Measurements from ENCODE around the gene RPL13A. TPM values are rescaled to one million over a fixed set of nuclear protein-coding genes. Genes with fewer than 3 reads are reported as not detected.
"Not testable (repeated sequence)": the region's sequence is repeated elsewhere in the genome, so short reads cannot be mapped to it uniquely, and the experiment has no call there.

RPL13A gene
- total RNA-seq, 1 donor from 2014 or later = 1,820 TPM

DNA sequence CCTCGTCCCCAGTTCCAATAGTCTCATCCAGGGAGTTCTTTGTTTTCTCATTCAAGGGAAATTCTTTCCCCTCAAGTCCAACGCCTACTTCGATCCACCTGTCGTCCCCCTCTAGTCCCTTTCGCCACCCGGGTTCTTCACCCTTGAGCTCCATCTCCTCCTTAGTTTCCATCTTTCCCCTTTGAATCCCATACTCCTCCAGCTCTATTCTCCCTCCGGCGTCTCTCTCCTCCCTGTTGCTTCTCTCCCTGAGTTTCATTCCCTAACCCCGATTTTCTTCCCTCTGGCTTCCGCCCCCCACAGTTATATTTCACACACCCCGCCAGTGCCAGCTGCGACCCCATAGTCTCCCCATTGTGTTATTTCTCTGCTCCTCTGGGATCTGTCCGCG is 45.5 kb upstream of the RPL13A start:
- Histone ChIP-seq H3K27ac (no peak overlapping the region), H3K36me3 (peaks cover 9% of the 10 kb centered on the region), H3K4me3 (no peak overlapping the region), H3K4me1 (peaks cover 7% of the 10 kb centered on the region), H3K27me3 (ENCODE audit: low read depth) (peaks cover 45% of the 10 kb centered on the region), H3K9me3 (no peaks in the 10 kb centered on the region)
- ATAC-seq = no peak
- intact Hi-C loops (cut with DNase I) = loop anchor here (10.0 kb wide), 1 partner anchor 47 kb away; no protein-coding TSS in a partner anchor
- TF ChIP-seq, protein P1, sequence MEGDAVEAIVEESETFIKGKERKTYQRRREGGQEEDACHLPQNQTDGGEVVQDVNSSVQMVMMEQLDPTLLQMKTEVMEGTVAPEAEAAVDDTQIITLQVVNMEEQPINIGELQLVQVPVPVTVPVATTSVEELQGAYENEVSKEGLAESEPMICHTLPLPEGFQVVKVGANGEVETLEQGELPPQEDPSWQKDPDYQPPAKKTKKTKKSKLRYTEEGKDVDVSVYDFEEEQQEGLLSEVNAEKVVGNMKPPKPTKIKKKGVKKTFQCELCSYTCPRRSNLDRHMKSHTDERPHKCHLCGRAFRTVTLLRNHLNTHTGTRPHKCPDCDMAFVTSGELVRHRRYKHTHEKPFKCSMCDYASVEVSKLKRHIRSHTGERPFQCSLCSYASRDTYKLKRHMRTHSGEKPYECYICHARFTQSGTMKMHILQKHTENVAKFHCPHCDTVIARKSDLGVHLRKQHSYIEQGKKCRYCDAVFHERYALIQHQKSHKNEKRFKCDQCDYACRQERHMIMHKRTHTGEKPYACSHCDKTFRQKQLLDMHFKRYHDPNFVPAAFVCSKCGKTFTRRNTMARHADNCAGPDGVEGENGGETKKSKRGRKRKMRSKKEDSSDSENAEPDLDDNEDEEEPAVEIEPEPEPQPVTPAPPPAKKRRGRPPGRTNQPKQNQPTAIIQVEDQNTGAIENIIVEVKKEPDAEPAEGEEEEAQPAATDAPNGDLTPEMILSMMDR (IDR thresholded peaks at IDR 0.05) = no peak
- DNase-seq = no peak

- intact Hi-C loops (cut with DNase I) = loop anchor here (10.0 kb wide), 1 partner anchor 48 kb away; no protein-coding TSS in a partner anchor
- H3K36me3 ChIP-seq = peaks cover 13% of the 10 kb centered on the region
- H3K4me1 ChIP-seq = peaks cover 7% of the 10 kb centered on the region
- peaks cover 41% of the 10 kb centered on the region for H3K27me3 ChIP-seq (ENCODE audit: low read depth)
- H3K9me3 ChIP-seq = no peaks in the 10 kb centered on the region
- peak overlapping the region; percentile 86 for H3K4me3 ChIP-seq
- ATAC-seq (no peak), DNase-seq (no peak)
- TF ChIP-seq, protein P1 (IDR thresholded peaks at IDR 0.05) = no peak
- no peak overlapping the region for H3K27ac ChIP-seq
Observed at GRCh38 chr19:49442354-49442753, 45.1 kb upstream of the RPL13A start.

- ATAC-seq (peak; percentile 85 to 87), DNase-seq (peak; percentile 96)
- Histone ChIP-seq H3K27ac (peak overlapping the region; percentile 72), H3K4me1 (peaks cover 7% of the 10 kb centered on the region), H3K4me3 (peak overlapping the region; percentile 86), H3K27me3 (ENCODE audit: low read depth) (peaks cover 40% of the 10 kb centered on the region), H3K9me3 (no peaks in the 10 kb centered on the region), H3K36me3 (peaks cover 13% of the 10 kb centered on the region)
- intact Hi-C loops (cut with DNase I) = loop anchor here (10.0 kb wide), 1 partner anchor 48 kb away; no protein-coding TSS in a partner anchor
- TF ChIP-seq, protein P1 (IDR thresholded peaks at IDR 0.05) = no peak
Observed at GRCh38 chr19:49442771-49443365, 44.5 kb upstream of the RPL13A start.

DNA sequence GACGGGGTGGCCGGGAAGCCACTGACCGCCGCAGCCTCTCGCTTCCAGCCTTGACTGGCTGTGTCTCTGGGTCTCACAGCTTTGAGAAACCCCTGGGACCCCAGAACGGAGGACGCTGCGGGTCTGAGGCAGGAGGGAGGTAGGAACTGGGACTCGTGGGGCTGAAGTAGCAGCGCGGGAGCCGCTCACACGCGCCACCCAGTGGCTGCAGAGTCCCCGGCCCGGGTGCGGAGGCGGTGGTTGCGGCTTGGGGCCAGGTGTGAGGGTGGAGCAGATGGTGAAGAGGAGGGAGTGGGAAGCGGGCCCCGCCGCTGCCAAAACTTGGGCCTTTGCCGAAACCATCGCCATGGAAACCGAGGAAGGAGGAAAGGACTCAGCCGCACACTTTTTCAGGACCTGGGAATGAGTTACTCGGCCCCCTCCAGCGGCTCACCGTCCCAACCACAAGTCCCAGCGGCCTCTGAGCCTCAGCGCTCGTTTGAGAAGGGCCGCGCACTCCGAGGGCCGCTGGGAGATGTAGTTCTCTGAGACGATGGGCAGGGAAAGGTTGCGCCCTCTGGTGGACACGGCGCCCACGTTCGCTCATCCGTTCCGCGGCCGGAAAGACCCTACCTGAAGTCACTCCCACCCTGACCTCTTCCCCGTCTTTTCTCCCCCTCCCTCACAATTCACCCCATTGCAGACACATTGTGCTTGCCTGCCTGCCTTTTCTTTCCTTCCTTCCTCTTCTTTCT is 43.9 kb upstream of the RPL13A start:
- Histone ChIP-seq H3K4me1 (peaks cover 7% of the 10 kb centered on the region), H3K27me3 (ENCODE audit: low read depth) (peaks cover 35% of the 10 kb centered on the region), H3K4me3 (peak overlapping the region; percentile 86), H3K9me3 (no peaks in the 10 kb centered on the region), H3K27ac (peak overlapping the region; percentile 72), H3K36me3 (peaks cover 18% of the 10 kb centered on the region)
- intact Hi-C loops (cut with DNase I) = loop anchor here (10.0 kb wide), 1 partner anchor 49 kb away; no protein-coding TSS in a partner anchor
- ATAC-seq = peak; percentile 95
- DNase-seq = peak; percentile 97
- TF ChIP-seq, protein P1 (IDR thresholded peaks at IDR 0.05) = peak; percentile 89

- Histone ChIP-seq H3K4me3 (peak overlapping the region; percentile 86), H3K27me3 (ENCODE audit: low read depth) (peaks cover 29% of the 10 kb centered on the region), H3K36me3 (peaks cover 25% of the 10 kb centered on the region)
- not testable (repeated sequence) for H3K27ac ChIP-seq, DNase-seq, H3K4me1 ChIP-seq, H3K9me3 ChIP-seq, ATAC-seq
- intact Hi-C loops (cut with DNase I) = loop anchor here (10.0 kb wide), 1 partner anchor 49 kb away; no protein-coding TSS in a partner anchor
Observed at GRCh38 chr19:49444100-49444700, 43.2 kb upstream of the RPL13A start.

Measured in lower lobe of right lung (tissue), 2 donors.